Thyroid gland (tissue), 4 donors: ENCODE data around the gene NUDT22. TPM values are rescaled to one million over a fixed set of nuclear protein-coding genes. Genes with fewer than 3 reads are reported as not detected.

ENCODE experiments used
- DNase-seq, 2 donors: peaks; one replicate each; pipeline ENCODE4 v3.0.0-alpha.2; 2019
- H3K27ac ChIP-seq, 3 donors: fragments of 200-600 bp; sonication (generic); 1 replicate in 2 of 3; 2 replicates in 1 of 3; pipeline ENCODE4 v1.5.1; 2016 to 2019; ENCODE audit warnings: mild to moderate bottlenecking in 1 of 3, moderate library complexity in 1 of 3
- H3K27me3 ChIP-seq: fragments of 200-600 bp; sonication (generic); one replicate; pipeline ENCODE4 v1.5.1; 2019
- H3K36me3 ChIP-seq, 2 donors: fragments of 200-600 bp; sonication (generic); one replicate each; pipeline ENCODE4 v1.5.1; 2016 to 2019
- H3K4me1 ChIP-seq, 2 donors: fragments of 200-600 bp; sonication (generic); one replicate each; pipeline ENCODE4 v1.5.1; 2017 to 2019
- H3K4me3 ChIP-seq, 3 donors: fragments of 200-600 bp; sonication (generic); replicated peaks in 1 of 3; 1 replicate in 2 of 3; 2 replicates in 1 of 3; pipeline ENCODE4 v1.5.1; 2016; ENCODE audit warnings: mild to moderate bottlenecking in 1 of 3
- H3K9me3 ChIP-seq: fragments of 200-600 bp; sonication (generic); one replicate; pipeline ENCODE4 v1.5.1; 2017
- CTCF ChIP-seq, 6 experiments: fragments of 200-600 bp in 3 of 6; fragments of 450-650 bp in 3 of 6; sonication (generic) in 3 of 6; IDR thresholded peaks; one replicate each; pipeline ENCODE4 v1.5.1; 2016 to 2019; ENCODE audit warnings: antibody characterized with exemption in 6 of 6, mild to moderate bottlenecking in 2 of 6, inconsistent platforms in 1 of 6, moderate library complexity in 1 of 6
- POLR2A ChIP-seq, 2 donors: fragments of 450-650 bp; IDR thresholded peaks; one replicate each; pipeline ENCODE4 v1.6.1; 2017; ENCODE audit warnings: antibody characterized with exemption in 2 of 2, mild to moderate bottlenecking in 2 of 2, moderate library complexity in 1 of 2
- WGBS, 2 donors: methylation state at CpG; one replicate each; pipeline ENCODE4 v1.1.5; 2017; 5-methylcytosine and 5-hydroxymethylcytosine counted together
- intact Hi-C: fragments of 100-400 bp; cut with DNase I; formaldehyde crosslinking; loops from one replicate; pipeline ENCODE4 v1.15.1; 2023
- total RNA-seq, 4 donors: library from RNA; depleted of rRNA; stranded (reverse); fragments of >200 nt; gene quantifications; one replicate each; pipeline ENCODE4 v1.2.3, GENCODE V29; 2016

NUDT22 gene
- total RNA-seq, 4 donors from 2014 or later, result 65.6 to 109 (median 94.4) TPM

GRCh38 chr11:64209563-64209843, 16.6 kb upstream of the NUDT22 start:
- Histone ChIP-seq H3K27me3 (no peaks in the 10 kb centered on the region), H3K36me3 (no peaks in the 10 kb centered on the region), H3K9me3 (no peaks in the 10 kb centered on the region), H3K4me1 (peaks cover 4 to 21% of the 10 kb centered on the region in 2 donors), H3K27ac (no peak overlapping the region), H3K4me3 (no peak overlapping the region)
- DNase-seq, result no peak
- intact Hi-C loops, result no loop called here
- TF ChIP-seq CTCF (IDR thresholded peaks at IDR 0.05) (no peak), POLR2A (IDR thresholded peaks at IDR 0.05) (no peak)
- 86 to 92% methylated on average over 8 of the region's 8 CpGs for WGBS, 2 donors

GRCh38 chr11:64210301-64211020, 15.6 kb upstream of the NUDT22 start:
- Histone ChIP-seq H3K27me3 (no peaks in the 10 kb centered on the region), H3K9me3 (no peaks in the 10 kb centered on the region), H3K4me3 (no peak overlapping the region), H3K27ac (no peak overlapping the region), H3K4me1 (peaks cover 0 to 15% of the 10 kb centered on the region in 2 donors), H3K36me3 (no peaks in the 10 kb centered on the region)
- 94 to 95% methylated on average over 16 to 21 of the region's 24 CpGs for WGBS, 2 donors
- TF ChIP-seq POLR2A (IDR thresholded peaks at IDR 0.05) (no peak), CTCF (IDR thresholded peaks at IDR 0.05) (no peak)
- intact Hi-C loops, result no loop called here
- no peak for DNase-seq

GRCh38 chr11:64211181-64211872, 14.7 kb upstream of the NUDT22 start:
- Histone ChIP-seq H3K9me3 (no peaks in the 10 kb centered on the region), H3K27me3 (no peaks in the 10 kb centered on the region), H3K36me3 (no peaks in the 10 kb centered on the region), H3K27ac (no peak overlapping the region), H3K4me3 (no peak overlapping the region), H3K4me1 (peaks cover 0 to 15% of the 10 kb centered on the region in 2 donors)
- 84 to 87% methylated on average over 18 to 23 of the region's 30 CpGs for whole genome bisulfite sequencing, 2 donors
- intact Hi-C loops, result no loop called here
- no peak for TF ChIP-seq CTCF (IDR thresholded peaks at IDR 0.05)
- no peak for DNase-seq

- Histone ChIP-seq H3K36me3 (peaks cover 0 to 7% of the 10 kb centered on the region in 2 donors), H3K27me3 (no peaks in the 10 kb centered on the region), H3K4me1 (no peaks in the 10 kb centered on the region), H3K9me3 (no peaks in the 10 kb centered on the region), H3K4me3 (no peak overlapping the region), H3K27ac (no peak overlapping the region)
- no peak for TF ChIP-seq CTCF (IDR thresholded peaks at IDR 0.05)
- no peak for TF ChIP-seq POLR2A (IDR thresholded peaks at IDR 0.05)
- intact Hi-C loops, result no loop called here
- 88 to 90% methylated on average over 6 of the region's 6 CpGs for WGBS, 2 donors
- DNase-seq, result no peak
These were observed 9.2 kb upstream of the NUDT22 start for GRCh38 chr11:64216879-64217278.

- no peaks in the 10 kb centered on the region for H3K27me3 ChIP-seq
- H3K4me3 ChIP-seq, result no peak overlapping the region
- 79 to 86% methylated on average over 4 to 8 of the region's 11 CpGs for whole genome bisulfite sequencing, 2 donors
- no peaks in the 10 kb centered on the region for H3K9me3 ChIP-seq
- intact Hi-C loops, result no loop called here
- H3K36me3 ChIP-seq, result peaks cover 0 to 7% of the 10 kb centered on the region in 2 donors
- H3K4me1 ChIP-seq, result no peaks in the 10 kb centered on the region
- H3K27ac ChIP-seq, result no peak overlapping the region
- no peak for TF ChIP-seq POLR2A (IDR thresholded peaks at IDR 0.05)
- TF ChIP-seq CTCF (IDR thresholded peaks at IDR 0.05), result no peak
- no peak for DNase-seq
These were observed 7.3 kb upstream of the NUDT22 start for GRCh38 chr11:64218628-64219353.
